GF-D8 (cell line): ENCODE measurements around the gene ALB.

Source experiments
- DNase-seq: peaks from one replicate; lab custom pipeline; 2025; lab: John Stamatoyannopoulos, UW

The ALB gene

GRCh38 chr4:73451981-73452747 lies 48.1 kb downstream of the ALB start:
- DNase-seq: no peak

GRCh38 chr4:73452953-73453700 lies 49.0 kb downstream of the ALB start:
- no peak for DNase-seq

- DNase-seq: no peak
Measured at GRCh38 chr4:73453701-73454005, 49.6 kb downstream of the ALB start.

GRCh38 chr4:73454920-73455319 lies 50.8 kb downstream of the ALB start:
- DNase-seq: no peak

GRCh38 chr4:73456177-73457022 lies 52.3 kb downstream of the ALB start:
- no peak for DNase-seq

GRCh38 chr4:73458184-73459047 lies 54.3 kb downstream of the ALB start:
- no peak for DNase-seq

GRCh38 chr4:73459048-73459421 lies 54.9 kb downstream of the ALB start:
- no peak for DNase-seq

GRCh38 chr4:73460913-73461522 lies 56.9 kb downstream of the ALB start:
- DNase-seq: no peak

GRCh38 chr4:73468170-73468569 lies 64.1 kb downstream of the ALB start:
- DNase-seq: no peak

GRCh38 chr4:73470728-73471127 lies 66.6 kb downstream of the ALB start:
- DNase-seq: no peak
